GM18861 (cell line): ENCODE measurements around the gene GABRG3.

ENCODE experiments used
- ATAC-seq: cut with Tn5 transposase; IDR thresholded peaks from one replicate; pipeline ENCODE4 v1.9.1; 2021; ENCODE audit not compliant: unreplicated experiment

GABRG3 gene

GRCh38 chr15:27237319-27237939 lies 266.4 kb downstream of the GABRG3 start:
- ATAC-seq: no peak

GRCh38 chr15:27238209-27238608 lies 267.2 kb downstream of the GABRG3 start:
- no peak for ATAC-seq

GRCh38 chr15:27238707-27239423 lies 267.9 kb downstream of the GABRG3 start:
- no peak for ATAC-seq

- no peak for ATAC-seq
Measured at GRCh38 chr15:27241943-27242342, 271.0 kb downstream of the GABRG3 start.

GRCh38 chr15:27244047-27244446 lies 273.1 kb downstream of the GABRG3 start:
- no peak for ATAC-seq

- no peak for ATAC-seq
Measured at GRCh38 chr15:27248251-27248650, 277.3 kb downstream of the GABRG3 start.

- ATAC-seq: no peak
Measured at GRCh38 chr15:27249046-27249759, 278.2 kb downstream of the GABRG3 start.

GRCh38 chr15:27249760-27250109 lies 278.8 kb downstream of the GABRG3 start:
- no peak for ATAC-seq

GRCh38 chr15:27250223-27250622 lies 279.2 kb downstream of the GABRG3 start:
- ATAC-seq: no peak

GRCh38 chr15:27254055-27254454 lies 283.1 kb downstream of the GABRG3 start:
- no peak for ATAC-seq

- no peak for ATAC-seq
Measured at GRCh38 chr15:27254801-27255200, 283.8 kb downstream of the GABRG3 start.

GRCh38 chr15:27256446-27256845 lies 285.5 kb downstream of the GABRG3 start:
- no peak for ATAC-seq

- no peak for ATAC-seq
Measured at GRCh38 chr15:27258287-27258686, 287.3 kb downstream of the GABRG3 start.

GRCh38 chr15:27260523-27260922 lies 289.5 kb downstream of the GABRG3 start:
- no peak for ATAC-seq

GRCh38 chr15:27268923-27269322 lies 297.9 kb downstream of the GABRG3 start:
- no peak for ATAC-seq

GRCh38 chr15:27271258-27271657 lies 300.3 kb downstream of the GABRG3 start:
- no peak for ATAC-seq

GRCh38 chr15:27272427-27272826 lies 301.4 kb downstream of the GABRG3 start:
- no peak for ATAC-seq

- no peak for ATAC-seq
Measured at GRCh38 chr15:27273506-27273905, 302.5 kb downstream of the GABRG3 start.

- no peak for ATAC-seq
Measured at GRCh38 chr15:27278761-27279160, 307.8 kb downstream of the GABRG3 start.

GRCh38 chr15:27292641-27293040 lies 321.7 kb downstream of the GABRG3 start:
- ATAC-seq: no peak

- no peak for ATAC-seq
Measured at GRCh38 chr15:27293607-27294006, 322.6 kb downstream of the GABRG3 start.

GRCh38 chr15:27317736-27318135 lies 346.8 kb downstream of the GABRG3 start:
- no peak for ATAC-seq
